Lower leg skin (tissue), 3 donors: ENCODE results near the gene NRXN2.

Experiments used
- POLR2A ChIP-seq, 2 donors: fragments of 450-650 bp; IDR thresholded peaks; one replicate each; pipeline ENCODE4 v1.6.1; 2016 to 2017; ENCODE audit warnings: antibody characterized with exemption in 2 of 2, mild to moderate bottlenecking in 1 of 2, moderate library complexity in 1 of 2
- TF ChIP-seq, protein P1 (sequence below), 3 donors: fragments of 450-650 bp; IDR thresholded peaks; one replicate each; pipeline ENCODE4 v1.5.1; 2016; ENCODE audit warnings: antibody characterized with exemption in 3 of 3, mild to moderate bottlenecking in 3 of 3, moderate library complexity in 2 of 3

DNA sequence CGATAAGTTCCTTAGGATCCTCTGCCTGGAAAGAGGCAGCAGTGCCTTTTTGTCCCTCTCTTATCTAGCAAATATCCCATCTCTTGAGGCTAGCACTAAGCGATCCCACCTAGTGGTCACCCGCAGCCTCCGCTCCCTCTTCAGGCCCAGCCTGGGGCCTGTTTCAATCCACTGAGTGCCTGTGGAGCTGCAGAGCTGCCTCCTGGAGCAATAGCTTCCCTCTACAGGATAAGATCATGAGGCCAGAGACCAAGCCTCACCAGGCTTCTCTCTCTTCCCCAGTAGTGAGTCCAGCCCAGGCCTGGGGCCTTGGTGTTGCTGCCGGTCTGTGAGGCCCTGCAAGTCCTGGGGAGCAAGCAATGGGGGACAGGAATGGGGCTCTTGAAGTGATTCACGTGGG lies 66.1 kb downstream of the NRXN2 start:
- TF ChIP-seq, protein P1, sequence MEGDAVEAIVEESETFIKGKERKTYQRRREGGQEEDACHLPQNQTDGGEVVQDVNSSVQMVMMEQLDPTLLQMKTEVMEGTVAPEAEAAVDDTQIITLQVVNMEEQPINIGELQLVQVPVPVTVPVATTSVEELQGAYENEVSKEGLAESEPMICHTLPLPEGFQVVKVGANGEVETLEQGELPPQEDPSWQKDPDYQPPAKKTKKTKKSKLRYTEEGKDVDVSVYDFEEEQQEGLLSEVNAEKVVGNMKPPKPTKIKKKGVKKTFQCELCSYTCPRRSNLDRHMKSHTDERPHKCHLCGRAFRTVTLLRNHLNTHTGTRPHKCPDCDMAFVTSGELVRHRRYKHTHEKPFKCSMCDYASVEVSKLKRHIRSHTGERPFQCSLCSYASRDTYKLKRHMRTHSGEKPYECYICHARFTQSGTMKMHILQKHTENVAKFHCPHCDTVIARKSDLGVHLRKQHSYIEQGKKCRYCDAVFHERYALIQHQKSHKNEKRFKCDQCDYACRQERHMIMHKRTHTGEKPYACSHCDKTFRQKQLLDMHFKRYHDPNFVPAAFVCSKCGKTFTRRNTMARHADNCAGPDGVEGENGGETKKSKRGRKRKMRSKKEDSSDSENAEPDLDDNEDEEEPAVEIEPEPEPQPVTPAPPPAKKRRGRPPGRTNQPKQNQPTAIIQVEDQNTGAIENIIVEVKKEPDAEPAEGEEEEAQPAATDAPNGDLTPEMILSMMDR (IDR thresholded peaks at IDR 0.05): no peak
- TF ChIP-seq POLR2A (IDR thresholded peaks at IDR 0.05): no peak
